ENCODE results near the gene HOXD1.

- TF ChIP-seq CTCF (conservative IDR thresholded peaks at IDR 0.05; ENCODE audit: low read length): no peak
- TF ChIP-seq EZH2phosphoT487 (IDR thresholded peaks at IDR 0.05; ENCODE audit: borderline replicate concordance, low read depth, low read length): no peak
Measured at GRCh38 chr2:176240301-176240700, 51.8 kb downstream of the HOXD1 start.
